Gastrocnemius medialis (tissue), 4 donors: ENCODE measurements around the gene CSH1. TPM values are rescaled to one million over a fixed set of nuclear protein-coding genes. Genes with fewer than 3 reads are reported as not detected.
A peak's percentile ranks its signal among the peaks of the same experiment; 100 is the strongest.
"Not testable (repeated sequence)": the region's sequence is repeated elsewhere in the genome, so short reads cannot be mapped to it uniquely, and the experiment has no call there.

ENCODE experiments used
- ATAC-seq, 2 donors: fragments of 150-250 bp; one replicate each; pipeline ENCODE4 v1.9.1; 2016
- DNase-seq, 2 donors: peaks; one replicate each; pipeline ENCODE4 v3.0.0-alpha.2; 2019
- H3K27ac ChIP-seq, 4 donors: fragments of 200-600 bp; sonication (generic); 1 replicate in 1 of 4; 2 replicates in 3 of 4; pipeline ENCODE4 v1.5.1; 2016 to 2018; ENCODE audit warnings: mild to moderate bottlenecking in 2 of 4, moderate library complexity in 1 of 4
- H3K27me3 ChIP-seq, 3 donors: fragments of 200-600 bp; sonication (generic) in 2 of 3; 1 replicate in 1 of 3; 2 replicates in 2 of 3; pipeline versions ENCODE4 v1.5.1 to v1.6.0; 2016 to 2019; ENCODE audit warnings: mild to moderate bottlenecking in 1 of 3, moderate library complexity in 1 of 3
- H3K36me3 ChIP-seq, 2 donors: fragments of 200-600 bp; sonication (generic) in 1 of 2; one replicate each; pipeline ENCODE4 v1.5.1; 2017 to 2018
- H3K4me1 ChIP-seq, 2 donors: fragments of 200-600 bp; sonication (generic) in 1 of 2; one replicate each; pipeline ENCODE4 v1.5.1; 2016 to 2017; ENCODE audit warnings: mild to moderate bottlenecking in 2 of 2
- H3K4me3 ChIP-seq, 4 donors: fragments of 200-600 bp; sonication (generic) in 3 of 4; 1 replicate in 1 of 4; 2 replicates in 3 of 4; pipeline ENCODE4 v1.5.1; 2016 to 2019; ENCODE audit warnings: mild to moderate bottlenecking in 2 of 4
- H3K9me3 ChIP-seq, 3 donors: fragments of 200-600 bp; sonication (generic) in 2 of 3; 1 replicate in 1 of 3; 2 replicates in 2 of 3; pipeline ENCODE4 v1.5.1; 2016 to 2019
- CTCF ChIP-seq, 5 experiments: fragments of 450-650 bp in 3 of 5; fragments of 200-600 bp in 2 of 5; sonication (generic) in 2 of 5; IDR thresholded peaks in 4 of 5; conservative IDR thresholded peaks in 1 of 5; 1 replicate in 4 of 5; 2 replicates in 1 of 5; pipeline ENCODE4 v1.5.1; 2016 to 2019; ENCODE audit warnings: antibody characterized with exemption in 5 of 5, mild to moderate bottlenecking in 3 of 5, moderate library complexity in 3 of 5
- POLR2A ChIP-seq, 2 donors: fragments of 450-650 bp; IDR thresholded peaks; one replicate each; pipeline ENCODE4 v1.6.1; 2017; ENCODE audit warnings: antibody characterized with exemption in 2 of 2, mild to moderate bottlenecking in 2 of 2, moderate library complexity in 2 of 2
- in situ Hi-C, 4 donors: fragments of 200-750 bp; cut with MboI; loops; one replicate each; pipeline versions ENCODE4 v1.15.0 to v1.8.0; 2017; ENCODE audit warnings: low sequenced_read_pairs in 4 of 4
- intact Hi-C: fragments of 100-400 bp; cut with DNase I; formaldehyde crosslinking; loops from one replicate; pipeline ENCODE4 v1.15.1; 2023; ENCODE audit warnings: low total_unique reads
- total RNA-seq, 4 donors: library from RNA; depleted of rRNA; stranded (reverse); fragments of >200 nt; gene quantifications; one replicate each; pipeline versions ENCODE4 v1.1.0 to v1.2.3, GENCODE V29; 2016

Gene CSH1
- total RNA-seq = not detected

- H3K9me3 ChIP-seq, DNase-seq, H3K27me3 ChIP-seq, H3K4me1 ChIP-seq, H3K36me3 ChIP-seq, H3K27ac ChIP-seq, ATAC-seq, in situ Hi-C loops, H3K4me3 ChIP-seq, intact Hi-C loops: not testable (repeated sequence)
These were observed at the start of gene CSH1 for GRCh38 chr17:63896524-63897354. CSH1 (minus strand) TSS chr17:63896574; CDS start chr17:63896511, 63 bp downstream.

GRCh38 chr17:63945784-63946439 lies 49.5 kb upstream of the CSH1 start:
- DNase-seq = no peak
- H3K27ac ChIP-seq = peak overlapping the region; percentile 78 to 99 (median 88)
- no peak overlapping the region for H3K4me3 ChIP-seq
- H3K9me3 ChIP-seq = no peaks in the 10 kb centered on the region
- peaks cover 0 to 41% of the 10 kb centered on the region in 2 donors for H3K36me3 ChIP-seq
- intact Hi-C loops (loop anchor here (2.0 kb wide), 1 partner anchor 27 kb away; the partner anchor contains the start of gene GH1), in situ Hi-C loops (no loop called here)
- no peaks in the 10 kb centered on the region for H3K27me3 ChIP-seq
- ATAC-seq = no peak
- TF ChIP-seq CTCF (IDR thresholded peaks at IDR 0.05 in 4 of 5, conservative IDR thresholded peaks at IDR 0.05 in 1 of 5) = no peak
- TF ChIP-seq POLR2A (IDR thresholded peaks at IDR 0.05) = no peak
- peaks cover 40 to 48% of the 10 kb centered on the region in 2 donors for H3K4me1 ChIP-seq

GRCh38 chr17:63944736-63945499 lies 48.5 kb upstream of the CSH1 start:
- no peaks in the 10 kb centered on the region for H3K9me3 ChIP-seq
- H3K4me3 ChIP-seq = no peak overlapping the region
- intact Hi-C loops (no loop called here), in situ Hi-C loops (no loop called here)
- peaks cover 30 to 38% of the 10 kb centered on the region in 2 donors for H3K4me1 ChIP-seq
- ATAC-seq (peak; percentile 21 to 38), DNase-seq (peak in 1 of 2 donors; percentile 82)
- H3K27me3 ChIP-seq = no peaks in the 10 kb centered on the region
- peak overlapping the region; percentile 78 to 99 (median 88) for H3K27ac ChIP-seq
- TF ChIP-seq POLR2A (IDR thresholded peaks at IDR 0.05) (no peak), CTCF (IDR thresholded peaks at IDR 0.05 in 4 of 5, conservative IDR thresholded peaks at IDR 0.05 in 1 of 5) (no peak)
- H3K36me3 ChIP-seq = peaks cover 0 to 51% of the 10 kb centered on the region in 2 donors

GRCh38 chr17:63943745-63944144 lies 47.4 kb upstream of the CSH1 start:
- Histone ChIP-seq H3K9me3 (no peaks in the 10 kb centered on the region), H3K27me3 (no peaks in the 10 kb centered on the region), H3K4me1 (peaks cover 21 to 26% of the 10 kb centered on the region in 2 donors), H3K27ac (peak overlapping the region; percentile 78 to 99 (median 88)), H3K4me3 (no peak overlapping the region), H3K36me3 (peaks cover 0 to 58% of the 10 kb centered on the region in 2 donors)
- intact Hi-C loops = no loop called here
- in situ Hi-C loops = no loop called here
- ATAC-seq (no peak), DNase-seq (no peak)
- TF ChIP-seq POLR2A (IDR thresholded peaks at IDR 0.05) = no peak
- peak in 3 of 5 experiments; percentile 22 to 44 (median 29) for TF ChIP-seq CTCF (IDR thresholded peaks at IDR 0.05 in 4 of 5, conservative IDR thresholded peaks at IDR 0.05 in 1 of 5)
